ENCODE data around the gene CEP128. TPM values are rescaled to one million over a fixed set of nuclear protein-coding genes. Genes with fewer than 3 reads are reported as not detected.
A peak's percentile ranks its signal among the peaks of the same experiment; 100 is the strongest.

Gene CEP128
- total RNA-seq, 1 donor, result 8.2 TPM

- DNase-seq (ENCODE audit: low read depth), result no peak
- TF ChIP-seq CTCF (IDR thresholded peaks at IDR 0.05; ENCODE audit: insufficient read depth, low read depth, low read length), result no peak
- H3K4me3 ChIP-seq (ENCODE audit: low read depth, low read length), result no peak overlapping the region
Measured at GRCh38 chr14:80906336-80906735, 35.2 kb downstream of the CEP128 start.

- no peak for TF ChIP-seq CTCF (IDR thresholded peaks at IDR 0.05; ENCODE audit: insufficient read depth, low read depth, low read length)
- no peak for DNase-seq (ENCODE audit: low read depth)
- no peak overlapping the region for H3K4me3 ChIP-seq (ENCODE audit: low read depth, low read length)
Measured at GRCh38 chr14:80902608-80903007, 38.9 kb downstream of the CEP128 start.

- DNase-seq (ENCODE audit: low read depth), result no peak
- H3K4me3 ChIP-seq (ENCODE audit: low read depth, low read length), result no peak overlapping the region
- TF ChIP-seq CTCF (IDR thresholded peaks at IDR 0.05; ENCODE audit: insufficient read depth, low read depth, low read length), result no peak
Measured at GRCh38 chr14:80901822-80902221, 39.7 kb downstream of the CEP128 start.

- H3K4me3 ChIP-seq (ENCODE audit: low read depth, low read length), result no peak overlapping the region
- TF ChIP-seq CTCF (IDR thresholded peaks at IDR 0.05; ENCODE audit: insufficient read depth, low read depth, low read length), result no peak
- DNase-seq (ENCODE audit: low read depth), result peak; percentile 84
Measured at GRCh38 chr14:80901260-80901659, 40.3 kb downstream of the CEP128 start.

GRCh38 chr14:80872645-80873044 lies 68.9 kb downstream of the CEP128 start:
- no peak for TF ChIP-seq CTCF (IDR thresholded peaks at IDR 0.05; ENCODE audit: insufficient read depth, low read depth, low read length)
- peak; percentile 21 for DNase-seq (ENCODE audit: low read depth)
- H3K4me3 ChIP-seq (ENCODE audit: low read depth, low read length), result no peak overlapping the region

- H3K4me3 ChIP-seq (ENCODE audit: low read depth, low read length), result no peak overlapping the region
- TF ChIP-seq CTCF (IDR thresholded peaks at IDR 0.05; ENCODE audit: insufficient read depth, low read depth, low read length), result no peak
- no peak for DNase-seq (ENCODE audit: low read depth)
Measured at GRCh38 chr14:80868260-80868659, 73.3 kb downstream of the CEP128 start.

- no peak overlapping the region for H3K4me3 ChIP-seq (ENCODE audit: low read depth, low read length)
- no peak for TF ChIP-seq CTCF (IDR thresholded peaks at IDR 0.05; ENCODE audit: insufficient read depth, low read depth, low read length)
- no peak for DNase-seq (ENCODE audit: low read depth)
Measured at GRCh38 chr14:80867798-80868197, 73.7 kb downstream of the CEP128 start.

Data from fibroblast of villous mesenchyme (primary cell).